Measurements from ENCODE around the gene RCVRN. TPM values are rescaled to one million over a fixed set of nuclear protein-coding genes. Genes with fewer than 3 reads are reported as not detected.

Gene RCVRN
- polyA plus RNA-seq, 4 donors = 0.12 to 0.38 TPM; not detected in 2

DNA sequence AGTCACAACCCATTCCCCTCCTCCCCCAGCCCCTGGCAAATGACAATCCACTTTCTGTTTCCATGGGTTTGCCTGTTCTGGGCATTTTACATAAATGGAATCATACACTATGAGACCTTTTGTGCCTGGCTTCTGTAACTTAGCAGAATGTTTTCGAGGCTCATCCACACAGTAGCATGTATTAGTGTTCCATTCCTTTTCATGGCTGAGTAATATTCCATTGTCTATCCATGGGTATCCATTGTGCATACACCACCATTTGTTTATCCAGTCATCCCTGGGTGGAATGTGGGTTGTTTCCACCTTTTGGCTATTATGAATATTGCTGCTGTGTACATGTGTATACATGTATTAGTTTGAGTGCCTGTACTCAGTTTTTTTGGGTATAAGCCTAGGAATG, 33.7 kb upstream of the RCVRN start:
- H3K4me3 ChIP-seq (ENCODE audit: low read depth in 1 of 3, low read length in 3 of 3) = no peak overlapping the region
- 52 to 79% (median 57%) methylated on average over 1 of the region's 1 CpG for WGBS, 3 donors
- DNase-seq = no peak
- FAIRE-seq = no peak
- H3K27me3 ChIP-seq (ENCODE audit: control insufficient read depth in 3 of 3, insufficient read depth in 3 of 3, low read length in 3 of 3) = no peaks in the 10 kb centered on the region
- peaks cover 0 to 14% (median 0%) of the 10 kb centered on the region in 3 donors for H3K36me3 ChIP-seq (ENCODE audit: control insufficient read depth in 3 of 3, insufficient read depth in 2 of 3, low read depth in 1 of 3, low read length in 3 of 3)
- H3K9me3 ChIP-seq (ENCODE audit: control insufficient read depth in 2 of 2, insufficient read depth in 1 of 2, low read depth in 1 of 2, low read length in 1 of 2) = peaks cover 0 to 12% of the 10 kb centered on the region in 2 donors
- H3K27ac ChIP-seq (ENCODE audit: low read depth in 1 of 3, low read length in 2 of 3) = no peak overlapping the region
- no peaks in the 10 kb centered on the region for H3K4me1 ChIP-seq (ENCODE audit: control insufficient read depth in 3 of 3, insufficient read depth in 2 of 3, low read depth in 1 of 3, low read length in 2 of 3)

DNA sequence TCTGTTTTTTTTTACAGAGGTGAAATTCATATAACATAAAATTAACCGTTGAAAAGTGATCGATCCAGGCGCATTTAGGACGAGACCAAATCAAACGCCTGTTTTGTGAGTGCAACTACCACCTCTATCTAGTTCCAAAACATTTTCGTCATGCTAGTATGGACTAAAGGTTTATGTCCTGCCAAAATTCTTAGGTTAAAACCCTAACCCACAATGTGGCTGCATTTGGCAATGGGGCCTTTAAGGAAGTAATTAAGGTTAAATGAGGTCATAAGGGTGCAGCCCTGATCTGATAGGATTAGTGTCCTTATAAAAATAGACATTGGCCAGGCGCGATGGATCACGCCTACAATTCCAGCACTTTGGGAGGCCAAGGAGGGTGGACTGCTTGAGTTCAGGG, 32.8 kb upstream of the RCVRN start:
- WGBS, 3 donors = 87 to 97% (median 94%) methylated on average over 9 of the region's 9 CpGs
- peaks cover 0 to 12% (median 0%) of the 10 kb centered on the region in 3 donors for H3K36me3 ChIP-seq (ENCODE audit: control insufficient read depth in 3 of 3, insufficient read depth in 2 of 3, low read depth in 1 of 3, low read length in 3 of 3)
- no peaks in the 10 kb centered on the region for H3K4me1 ChIP-seq (ENCODE audit: control insufficient read depth in 3 of 3, insufficient read depth in 2 of 3, low read depth in 1 of 3, low read length in 2 of 3)
- no peaks in the 10 kb centered on the region for H3K27me3 ChIP-seq (ENCODE audit: control insufficient read depth in 3 of 3, insufficient read depth in 3 of 3, low read length in 3 of 3)
- DNase-seq = no peak
- no peak overlapping the region for H3K4me3 ChIP-seq (ENCODE audit: low read depth in 1 of 3, low read length in 3 of 3)
- H3K27ac ChIP-seq (ENCODE audit: low read depth in 1 of 3, low read length in 2 of 3) = no peak overlapping the region
- FAIRE-seq = no peak
- H3K9me3 ChIP-seq (ENCODE audit: control insufficient read depth in 2 of 2, insufficient read depth in 1 of 2, low read depth in 1 of 2, low read length in 1 of 2) = peaks cover 0 to 12% of the 10 kb centered on the region in 2 donors

DNA sequence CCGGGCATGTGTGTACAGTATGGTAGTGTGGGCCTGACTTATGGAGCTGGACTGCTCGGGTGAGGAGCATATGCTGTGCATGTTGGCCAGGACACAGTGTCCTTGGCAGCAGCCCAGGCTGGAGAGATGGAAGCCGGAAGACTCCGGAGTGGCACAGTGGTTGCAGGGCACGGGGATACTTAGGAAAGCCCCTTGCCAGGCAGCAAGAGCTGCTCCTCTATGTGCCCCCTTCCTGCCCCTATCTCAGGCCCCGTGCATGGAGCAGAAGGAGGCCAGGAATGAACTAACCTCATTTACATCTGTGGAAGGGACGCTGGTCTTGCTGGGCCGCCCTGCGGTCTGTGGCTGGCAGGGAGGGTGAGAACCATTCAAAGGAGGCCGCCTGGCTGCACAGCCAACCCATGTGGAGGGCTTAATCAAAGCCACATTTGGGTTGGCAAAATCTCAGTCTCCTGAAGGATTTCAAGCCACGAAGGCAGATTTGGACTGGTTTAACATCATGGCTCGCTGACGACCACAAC, 32.2 kb upstream of the RCVRN start:
- FAIRE-seq (no peak), DNase-seq (no peak)
- Histone ChIP-seq H3K9me3 (ENCODE audit: control insufficient read depth in 2 of 2, insufficient read depth in 1 of 2, low read depth in 1 of 2, low read length in 1 of 2) (peaks cover 0 to 12% of the 10 kb centered on the region in 2 donors), H3K36me3 (ENCODE audit: control insufficient read depth in 3 of 3, insufficient read depth in 2 of 3, low read depth in 1 of 3, low read length in 3 of 3) (peaks cover 0 to 12% (median 0%) of the 10 kb centered on the region in 3 donors), H3K4me3 (ENCODE audit: low read depth in 1 of 3, low read length in 3 of 3) (no peak overlapping the region), H3K4me1 (ENCODE audit: control insufficient read depth in 3 of 3, insufficient read depth in 2 of 3, low read depth in 1 of 3, low read length in 2 of 3) (no peaks in the 10 kb centered on the region), H3K27me3 (ENCODE audit: control insufficient read depth in 3 of 3, insufficient read depth in 3 of 3, low read length in 3 of 3) (no peaks in the 10 kb centered on the region), H3K27ac (ENCODE audit: low read depth in 1 of 3, low read length in 2 of 3) (no peak overlapping the region)
- WGBS, 3 donors = 75 to 86% (median 79%) methylated on average over 13 of the region's 13 CpGs

DNA sequence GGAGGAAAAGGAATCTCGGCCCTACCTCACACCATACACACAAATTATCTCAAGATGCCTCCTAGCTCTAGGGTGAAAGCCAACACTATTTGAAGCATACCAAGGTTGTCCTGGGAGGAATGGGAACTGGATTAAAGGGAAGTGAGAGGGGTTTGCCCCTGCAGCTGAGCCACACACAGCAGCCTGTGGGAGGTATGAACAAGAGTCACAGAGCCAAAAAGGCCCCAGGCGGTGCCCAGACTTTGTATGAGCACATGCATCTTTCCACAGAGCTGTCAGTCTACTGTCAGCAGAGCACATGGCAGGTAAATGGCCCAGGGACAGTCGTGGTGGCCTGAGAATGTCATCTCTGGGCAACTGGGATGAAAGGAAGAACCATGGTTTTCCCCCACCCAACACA, 31.0 kb upstream of the RCVRN start:
- peaks cover 0 to 10% (median 0%) of the 10 kb centered on the region in 3 donors for H3K36me3 ChIP-seq (ENCODE audit: control insufficient read depth in 3 of 3, insufficient read depth in 2 of 3, low read depth in 1 of 3, low read length in 3 of 3)
- peaks cover 0 to 12% of the 10 kb centered on the region in 2 donors for H3K9me3 ChIP-seq (ENCODE audit: control insufficient read depth in 2 of 2, insufficient read depth in 1 of 2, low read depth in 1 of 2, low read length in 1 of 2)
- DNase-seq (no peak), FAIRE-seq (no peak)
- H3K4me3 ChIP-seq (ENCODE audit: low read depth in 1 of 3, low read length in 3 of 3) = no peak overlapping the region
- no peaks in the 10 kb centered on the region for H3K27me3 ChIP-seq (ENCODE audit: control insufficient read depth in 3 of 3, insufficient read depth in 3 of 3, low read length in 3 of 3)
- H3K27ac ChIP-seq (ENCODE audit: low read depth in 1 of 3, low read length in 2 of 3) = no peak overlapping the region
- 60 to 82% (median 64%) methylated on average over 3 of the region's 3 CpGs for WGBS, 3 donors
- H3K4me1 ChIP-seq (ENCODE audit: control insufficient read depth in 3 of 3, insufficient read depth in 2 of 3, low read depth in 1 of 3, low read length in 2 of 3) = no peaks in the 10 kb centered on the region

DNA sequence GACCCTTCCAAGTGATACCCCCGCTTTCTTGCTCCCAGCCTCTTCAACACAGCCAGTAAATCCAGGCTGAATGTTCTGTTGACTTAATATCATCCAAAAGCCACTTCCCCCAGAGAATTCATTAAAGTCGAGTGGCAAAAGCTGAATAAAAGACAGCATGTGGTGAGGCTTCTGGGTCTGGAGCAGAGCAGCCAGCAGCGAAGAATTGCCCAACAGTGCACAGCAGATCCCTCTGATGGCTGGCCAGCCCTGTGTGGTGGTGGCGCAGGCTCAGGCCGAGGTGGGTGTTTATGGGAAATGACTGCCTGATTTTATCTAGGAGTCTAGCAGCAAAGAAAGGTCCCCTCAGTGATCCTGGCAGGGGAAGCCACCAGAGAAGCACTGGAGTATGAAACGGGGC, 30.3 kb upstream of the RCVRN start:
- no peaks in the 10 kb centered on the region for H3K27me3 ChIP-seq (ENCODE audit: control insufficient read depth in 3 of 3, insufficient read depth in 3 of 3, low read length in 3 of 3)
- no peak overlapping the region for H3K4me3 ChIP-seq (ENCODE audit: low read depth in 1 of 3, low read length in 3 of 3)
- 74 to 82% (median 79%) methylated on average over 6 of the region's 6 CpGs for WGBS, 3 donors
- DNase-seq (no peak), FAIRE-seq (no peak)
- no peak overlapping the region for H3K27ac ChIP-seq (ENCODE audit: low read depth in 1 of 3, low read length in 2 of 3)
- peaks cover 0 to 12% of the 10 kb centered on the region in 2 donors for H3K9me3 ChIP-seq (ENCODE audit: control insufficient read depth in 2 of 2, insufficient read depth in 1 of 2, low read depth in 1 of 2, low read length in 1 of 2)
- peaks cover 0 to 7% (median 2%) of the 10 kb centered on the region in 3 donors for H3K36me3 ChIP-seq (ENCODE audit: control insufficient read depth in 3 of 3, insufficient read depth in 2 of 3, low read depth in 1 of 3, low read length in 3 of 3)
- H3K4me1 ChIP-seq (ENCODE audit: control insufficient read depth in 3 of 3, insufficient read depth in 2 of 3, low read depth in 1 of 3, low read length in 2 of 3) = no peaks in the 10 kb centered on the region

DNA sequence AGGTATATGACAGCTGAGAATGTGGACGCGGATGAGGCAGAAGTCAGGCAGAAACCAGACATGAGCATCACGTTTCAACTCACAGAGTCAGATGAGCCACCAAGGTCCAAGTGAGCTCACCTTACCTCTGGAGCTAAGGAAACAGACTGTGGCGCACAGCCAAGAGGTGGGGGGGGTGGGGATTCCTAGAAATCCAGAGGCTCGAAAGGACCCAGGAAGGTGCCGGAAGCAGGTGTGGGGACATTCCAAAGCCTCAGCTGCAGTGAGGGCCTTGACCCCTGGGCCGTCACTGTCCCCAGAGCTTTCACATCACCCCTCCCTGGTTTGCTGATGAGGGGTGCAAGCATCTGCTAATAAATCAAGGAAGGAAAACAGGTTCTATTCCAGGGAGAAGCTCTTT, 29.3 kb upstream of the RCVRN start:
- no peak for DNase-seq
- Histone ChIP-seq H3K27ac (ENCODE audit: low read depth in 1 of 3, low read length in 2 of 3) (no peak overlapping the region), H3K9me3 (ENCODE audit: control insufficient read depth in 2 of 2, insufficient read depth in 1 of 2, low read depth in 1 of 2, low read length in 1 of 2) (peaks cover 0 to 12% of the 10 kb centered on the region in 2 donors), H3K27me3 (ENCODE audit: control insufficient read depth in 3 of 3, insufficient read depth in 3 of 3, low read length in 3 of 3) (no peaks in the 10 kb centered on the region), H3K4me1 (ENCODE audit: control insufficient read depth in 3 of 3, insufficient read depth in 2 of 3, low read depth in 1 of 3, low read length in 2 of 3) (no peaks in the 10 kb centered on the region), H3K36me3 (ENCODE audit: control insufficient read depth in 3 of 3, insufficient read depth in 2 of 3, low read depth in 1 of 3, low read length in 3 of 3) (peaks cover 0 to 3% (median 2%) of the 10 kb centered on the region in 3 donors), H3K4me3 (ENCODE audit: low read depth in 1 of 3, low read length in 3 of 3) (no peak overlapping the region)
- 75 to 84% (median 76%) methylated on average over 7 of the region's 7 CpGs for WGBS, 3 donors
- no peak for FAIRE-seq

DNA sequence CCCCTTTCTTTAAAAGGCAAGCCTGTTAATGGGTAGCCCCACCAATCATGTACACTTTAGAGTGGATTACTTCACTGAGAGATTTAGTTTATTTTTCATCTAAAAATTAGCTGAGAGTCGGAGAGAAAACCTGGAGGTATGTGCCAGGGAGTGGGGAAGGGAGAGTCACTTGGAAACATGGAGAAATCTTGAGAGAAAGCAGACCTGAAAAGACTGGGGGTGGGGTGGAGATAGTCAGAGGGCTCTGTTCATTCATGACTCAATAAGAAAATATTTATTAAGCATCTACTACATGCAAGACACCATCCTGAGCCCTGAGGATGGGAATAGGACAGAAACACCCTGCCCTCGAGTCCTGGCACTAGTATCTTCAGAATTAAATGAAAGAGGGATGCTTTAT, 27.4 kb upstream of the RCVRN start:
- Histone ChIP-seq H3K4me3 (ENCODE audit: low read depth in 1 of 3, low read length in 3 of 3) (no peak overlapping the region), H3K9me3 (ENCODE audit: control insufficient read depth in 2 of 2, insufficient read depth in 1 of 2, low read depth in 1 of 2, low read length in 1 of 2) (peaks cover 0 to under 1% of the 10 kb centered on the region in 2 donors), H3K36me3 (ENCODE audit: control insufficient read depth in 3 of 3, insufficient read depth in 2 of 3, low read depth in 1 of 3, low read length in 3 of 3) (peaks cover 0 to 3% (median 2%) of the 10 kb centered on the region in 3 donors), H3K4me1 (ENCODE audit: control insufficient read depth in 3 of 3, insufficient read depth in 2 of 3, low read depth in 1 of 3, low read length in 2 of 3) (no peaks in the 10 kb centered on the region), H3K27me3 (ENCODE audit: control insufficient read depth in 3 of 3, insufficient read depth in 3 of 3, low read length in 3 of 3) (no peaks in the 10 kb centered on the region), H3K27ac (ENCODE audit: low read depth in 1 of 3, low read length in 2 of 3) (no peak overlapping the region)
- FAIRE-seq (no peak), DNase-seq (no peak)
- whole genome bisulfite sequencing, 3 donors = 48 to 69% (median 51%) methylated on average over 2 of the region's 2 CpGs

DNA sequence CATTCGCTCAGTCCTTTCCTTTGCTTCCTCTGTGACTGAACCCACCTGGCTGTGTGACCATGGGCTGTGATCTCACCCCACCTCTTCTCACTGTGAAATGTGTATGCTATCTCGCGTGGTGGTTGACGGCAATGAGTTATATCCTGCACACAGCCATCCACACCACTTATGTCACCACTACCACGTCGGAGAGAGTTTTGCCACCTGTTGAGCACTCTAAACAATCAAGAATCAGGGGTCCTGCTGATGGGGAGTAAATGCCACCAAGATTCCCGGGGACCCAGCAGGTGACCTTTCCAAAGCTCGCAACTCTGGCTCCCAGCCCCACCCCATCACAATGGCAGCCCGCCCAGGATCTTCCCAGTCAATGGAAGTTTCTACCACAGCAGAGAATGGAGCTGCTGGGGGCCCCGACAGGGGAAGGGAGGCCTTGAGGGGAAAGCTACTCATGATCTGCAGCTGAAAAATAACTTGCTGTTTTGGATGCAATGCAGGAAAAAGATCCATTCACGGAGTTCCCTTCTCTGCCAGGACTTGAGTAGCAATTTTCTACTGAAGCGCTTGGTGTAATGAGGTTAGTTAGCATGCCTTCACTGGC, 26.2 kb upstream of the RCVRN start:
- H3K4me1 ChIP-seq (ENCODE audit: control insufficient read depth in 3 of 3, insufficient read depth in 2 of 3, low read depth in 1 of 3, low read length in 2 of 3) = no peaks in the 10 kb centered on the region
- no peaks in the 10 kb centered on the region for H3K27me3 ChIP-seq (ENCODE audit: control insufficient read depth in 3 of 3, insufficient read depth in 3 of 3, low read length in 3 of 3)
- WGBS, 3 donors = 76 to 82% (median 79%) methylated on average over 12 of the region's 12 CpGs
- DNase-seq = no peak
- H3K27ac ChIP-seq (ENCODE audit: low read depth in 1 of 3, low read length in 2 of 3) = no peak overlapping the region
- no peaks in the 10 kb centered on the region for H3K9me3 ChIP-seq (ENCODE audit: control insufficient read depth in 2 of 2, insufficient read depth in 1 of 2, low read depth in 1 of 2, low read length in 1 of 2)
- H3K4me3 ChIP-seq (ENCODE audit: low read depth in 1 of 3, low read length in 3 of 3) = no peak overlapping the region
- FAIRE-seq = no peak
- peaks cover 0 to 3% (median 2%) of the 10 kb centered on the region in 3 donors for H3K36me3 ChIP-seq (ENCODE audit: control insufficient read depth in 3 of 3, insufficient read depth in 2 of 3, low read depth in 1 of 3, low read length in 3 of 3)

DNA sequence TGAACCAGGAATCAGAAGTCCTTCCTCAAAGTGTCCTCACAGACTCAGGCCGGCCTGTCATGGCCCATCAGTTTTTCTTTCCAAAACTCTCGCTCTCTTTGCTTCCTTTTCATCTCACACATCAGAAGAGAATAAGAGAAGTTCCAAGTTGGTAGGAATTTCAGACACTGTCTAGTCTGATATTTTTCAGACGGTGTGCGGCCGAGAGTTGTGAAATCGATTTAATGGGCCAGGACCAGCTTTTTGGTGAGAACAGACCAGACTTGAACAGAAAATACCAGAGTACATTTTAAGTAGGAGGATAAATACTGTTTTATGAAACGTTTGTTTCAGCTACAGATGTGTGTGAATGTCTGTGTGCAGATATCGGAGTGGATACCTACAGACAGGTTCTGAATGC, 24.8 kb upstream of the RCVRN start:
- no peaks in the 10 kb centered on the region for H3K27me3 ChIP-seq (ENCODE audit: control insufficient read depth in 3 of 3, insufficient read depth in 3 of 3, low read length in 3 of 3)
- DNase-seq = no peak
- no peaks in the 10 kb centered on the region for H3K9me3 ChIP-seq (ENCODE audit: control insufficient read depth in 2 of 2, insufficient read depth in 1 of 2, low read depth in 1 of 2, low read length in 1 of 2)
- no peaks in the 10 kb centered on the region for H3K4me1 ChIP-seq (ENCODE audit: control insufficient read depth in 3 of 3, insufficient read depth in 2 of 3, low read depth in 1 of 3, low read length in 2 of 3)
- no peak overlapping the region for H3K4me3 ChIP-seq (ENCODE audit: low read depth in 1 of 3, low read length in 3 of 3)
- peaks cover 0 to 6% (median 2%) of the 10 kb centered on the region in 3 donors for H3K36me3 ChIP-seq (ENCODE audit: control insufficient read depth in 3 of 3, insufficient read depth in 2 of 3, low read depth in 1 of 3, low read length in 3 of 3)
- FAIRE-seq = no peak
- WGBS, 3 donors = 80 to 87% (median 81%) methylated on average over 8 of the region's 8 CpGs
- H3K27ac ChIP-seq (ENCODE audit: low read depth in 1 of 3, low read length in 2 of 3) = no peak overlapping the region
